ENCODE data around the gene ZDHHC3. TPM values are rescaled to one million over a fixed set of nuclear protein-coding genes. Genes with fewer than 3 reads are reported as not detected.
A peak's percentile ranks its signal among the peaks of the same experiment; 100 is the strongest.

ZDHHC3 gene
- total and polyA plus RNA-seq, 8 donors: 11.4 to 28.3 (median 18.7) TPM

- intact Hi-C loops (cut with DNase I): no loop called here
- DNase-seq (no peak), FAIRE-seq (no peak), ATAC-seq (no peak)
- 85% methylated on average over 7 of the region's 7 CpGs for WGBS, 2 donors
- Histone ChIP-seq H3K9me3 (no peaks in the 10 kb centered on the region), H3K27ac (no peak overlapping the region), H3K27me3 (no peaks in the 10 kb centered on the region), H3K4me3 (no peak overlapping the region), H3K36me3 (peaks cover 0 to 4% (median 0%) of the 10 kb centered on the region in 3 donors), H3K4me1 (no peaks in the 10 kb centered on the region)
- no peak for TF ChIP-seq CTCF (IDR thresholded peaks at IDR 0.05)
Measured at GRCh38 chr3:44958386-44958785, 17.6 kb downstream of the ZDHHC3 start.

- Histone ChIP-seq H3K9me3 (no peaks in the 10 kb centered on the region), H3K27ac (no peak overlapping the region), H3K27me3 (no peaks in the 10 kb centered on the region), H3K4me3 (no peak overlapping the region), H3K36me3 (peaks cover 0 to 4% (median 0%) of the 10 kb centered on the region in 3 donors), H3K4me1 (no peaks in the 10 kb centered on the region)
- no peak for TF ChIP-seq CTCF (IDR thresholded peaks at IDR 0.05)
- ATAC-seq (no peak), FAIRE-seq (no peak), DNase-seq (no peak)
- WGBS, 2 donors: 95% methylated on average over 4 of the region's 4 CpGs
- intact Hi-C loops (cut with DNase I): no loop called here
Measured at GRCh38 chr3:44957986-44958385, 18.0 kb downstream of the ZDHHC3 start.

GRCh38 chr3:44955917-44956316 lies 20.1 kb downstream of the ZDHHC3 start:
- Histone ChIP-seq H3K27me3 (no peaks in the 10 kb centered on the region), H3K4me3 (no peak overlapping the region), H3K27ac (no peak overlapping the region), H3K9me3 (no peaks in the 10 kb centered on the region), H3K4me1 (no peaks in the 10 kb centered on the region), H3K36me3 (peaks cover 0 to 4% (median 0%) of the 10 kb centered on the region in 3 donors)
- DNase-seq (no peak), ATAC-seq (no peak), FAIRE-seq (no peak)
- WGBS, 2 donors: 90 to 94% methylated on average over 1 of the region's 1 CpG
- TF ChIP-seq CTCF (IDR thresholded peaks at IDR 0.05): no peak
- intact Hi-C loops (cut with DNase I): no loop called here

- FAIRE-seq: no peak
Measured at GRCh38 chr3:44954962-44955361, 21.0 kb downstream of the ZDHHC3 start.

More at GRCh38 chr3:44954962-44955361, 21.0 kb downstream of the ZDHHC3 start:
- TF ChIP-seq CTCF (IDR thresholded peaks at IDR 0.05): no peak
- intact Hi-C loops (cut with DNase I): no loop called here
- no peaks in the 10 kb centered on the region for H3K4me1 ChIP-seq
- H3K27me3 ChIP-seq: no peaks in the 10 kb centered on the region
- H3K36me3 ChIP-seq: peaks cover 0 to 4% (median 0%) of the 10 kb centered on the region in 3 donors
- ATAC-seq: peak in 2 of 4 donors; percentile 38 to 63
- WGBS, 2 donors: 51 to 54% methylated on average over 3 of the region's 3 CpGs
- no peaks in the 10 kb centered on the region for H3K9me3 ChIP-seq
- no peak for DNase-seq
- no peak overlapping the region for H3K4me3 ChIP-seq
- H3K27ac ChIP-seq: no peak overlapping the region
